ENCODE measurements around the gene NOS3.

The NOS3 gene

GRCh38 chr7:150964593-150965111 is 26.2 kb upstream of the NOS3 start:
- DNase-seq (ENCODE audit: low read depth in 2 of 2) = no peak

GRCh38 chr7:150965273-150965830 is 25.5 kb upstream of the NOS3 start:
- DNase-seq (ENCODE audit: low read depth in 2 of 2) = no peak

GRCh38 chr7:150966002-150966401 is 24.8 kb upstream of the NOS3 start:
- no peak for DNase-seq (ENCODE audit: low read depth in 2 of 2)

- DNase-seq (ENCODE audit: low read depth in 2 of 2) = no peak
Measured at GRCh38 chr7:150967349-150967748, 23.5 kb upstream of the NOS3 start.

GRCh38 chr7:150968056-150968733 is 22.6 kb upstream of the NOS3 start:
- no peak for DNase-seq (ENCODE audit: low read depth in 2 of 2)

GRCh38 chr7:150968734-150969372 is 22.0 kb upstream of the NOS3 start:
- no peak for DNase-seq (ENCODE audit: low read depth in 2 of 2)

GRCh38 chr7:150969475-150969874 is 21.3 kb upstream of the NOS3 start:
- no peak for DNase-seq (ENCODE audit: low read depth in 2 of 2)

GRCh38 chr7:150970424-150970823 is 20.4 kb upstream of the NOS3 start:
- no peak for DNase-seq (ENCODE audit: low read depth in 2 of 2)

GRCh38 chr7:150971242-150972022 is 19.4 kb upstream of the NOS3 start:
- DNase-seq (ENCODE audit: low read depth in 2 of 2) = no peak

GRCh38 chr7:150972023-150972468 is 18.8 kb upstream of the NOS3 start:
- no peak for DNase-seq (ENCODE audit: low read depth in 2 of 2)

GRCh38 chr7:150972741-150973140 is 18.1 kb upstream of the NOS3 start:
- DNase-seq (ENCODE audit: low read depth in 2 of 2) = no peak

GRCh38 chr7:150973571-150974451 is 17.0 kb upstream of the NOS3 start:
- no peak for DNase-seq (ENCODE audit: low read depth in 2 of 2)

GRCh38 chr7:150974468-150975391 is 16.1 kb upstream of the NOS3 start:
- peak; percentile 63 to 65 for DNase-seq (ENCODE audit: low read depth in 2 of 2)

GRCh38 chr7:150975536-150976319 is 15.1 kb upstream of the NOS3 start:
- no peak for DNase-seq (ENCODE audit: low read depth in 2 of 2)

- DNase-seq (ENCODE audit: low read depth in 2 of 2) = no peak
Measured at GRCh38 chr7:150976529-150977381, 14.1 kb upstream of the NOS3 start.

- no peak for DNase-seq (ENCODE audit: low read depth in 2 of 2)
Measured at GRCh38 chr7:150977382-150978125, 13.3 kb upstream of the NOS3 start.

GRCh38 chr7:150978126-150978789 is 12.6 kb upstream of the NOS3 start, which contains the start of gene KCNH2:
Gene KCNH2 (minus strand): TSS chr7:150978321. CDS start chr7:150977913, 408 bp downstream.
- no peak for DNase-seq (ENCODE audit: low read depth in 2 of 2)
